BJ (cell line): ENCODE data around the gene MPP2. TPM values are rescaled to one million over a fixed set of nuclear protein-coding genes. Genes with fewer than 3 reads are reported as not detected.

Source experiments
- CTCF ChIA-PET: fragments of 350-600 bp; formaldehyde crosslinking; extraction: SDS; loops from one replicate; lab custom pipeline; 2021; ENCODE audit warnings: antibody characterized with exemption, inconsistent platforms; lab: Yijun Ruan, JAX
- POLR2A ChIA-PET: fragments of 300-600 bp; sonication (Branson Sonifier 250); formaldehyde crosslinking; extraction: SDS; loops from one replicate; lab custom pipeline; 2021; ENCODE audit warnings: antibody characterized with exemption; lab: Charles Lee
- DNase-seq: peaks from one replicate; pipeline ENCODE4 v3.0.0-alpha.2; 2011; ENCODE audit warnings: low read depth
- H3K27me3 ChIP-seq: 2 replicates; pipeline ENCODE4 v1.6.0; 2011; ENCODE audit warnings: low read length; ENCODE audit not compliant: control insufficient read depth, insufficient read depth
- H3K36me3 ChIP-seq: 2 replicates; pipeline ENCODE4 v1.5.1; 2011; ENCODE audit warnings: low read length; ENCODE audit not compliant: control insufficient read depth, insufficient read depth
- H3K4me3 ChIP-seq: 2 replicates; pipeline ENCODE4 v1.5.1; 2011; ENCODE audit warnings: low read depth, mild to moderate bottlenecking, control low read depth, low read length
- CTCF ChIP-seq: IDR thresholded peaks from 2 replicates; pipeline ENCODE4 v1.5.1; 2011; ENCODE audit warnings: low read depth, mild to moderate bottlenecking, control low read depth, inconsistent platforms, low read length, moderate library complexity; ENCODE audit not compliant: insufficient read depth
- polyA plus RNA-seq: library from polyadenylated mRNA; depleted of rRNA; stranded (reverse); fragments of >200 nt; gene quantifications from 2 replicates; pipeline ENCODE4 v1.2.3, GENCODE V29; 2011

The MPP2 gene
- polyA plus RNA-seq, 1 experiment: 5.3 TPM

DNA sequence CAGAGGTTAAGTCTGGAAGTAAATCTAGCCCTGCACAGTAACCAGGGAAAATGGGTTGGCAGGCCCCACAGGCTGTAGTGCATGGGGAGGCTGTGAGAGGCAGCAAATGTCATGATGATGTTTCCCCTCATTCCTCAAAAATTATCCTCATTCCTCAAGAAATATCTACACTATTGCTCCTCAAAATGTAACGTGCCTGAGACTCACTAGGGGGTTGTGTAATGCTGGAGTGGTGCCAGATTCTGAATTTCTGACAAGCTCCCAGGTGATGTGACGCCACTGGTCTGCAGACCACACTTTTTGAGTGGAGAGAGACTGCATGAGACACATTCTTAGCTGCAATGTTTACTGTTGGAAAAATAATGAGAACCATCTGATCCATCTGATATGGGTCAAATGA lies 73.2 kb downstream of the MPP2 start:
- no peak for DNase-seq
- H3K36me3 ChIP-seq: peaks cover 12% of the 10 kb centered on the region
- CTCF ChIA-PET: interaction anchor here (1.9 kb wide), 1 partner anchor 12 kb away, joined by 15 read pairs; the partner anchor contains the start of gene CD300LG
- no peak for TF ChIP-seq CTCF
- no peak overlapping the region for H3K4me3 ChIP-seq
- POLR2A ChIA-PET: no interaction called here
- H3K27me3 ChIP-seq: no peaks in the 10 kb centered on the region

GRCh38 chr17:43832976-43833829 lies 74.1 kb downstream of the MPP2 start, which contains the start of gene MPP3:
Gene MPP3, minus strand, starts transcription at chr17:43833146. Its CDS starts 1,240 bp downstream, at chr17:43831906.
- H3K4me3 ChIP-seq: peak within 1 kb of the TSS; percentile 64
- ChIA-PET POLR2A (no interaction called here), CTCF (interaction anchor here (1.9 kb wide), 1 partner anchor 13 kb away, joined by 15 read pairs; the partner anchor contains the start of gene CD300LG)
- H3K27me3 ChIP-seq: no peaks in the 10 kb centered on the region
- peaks cover 15% of the 10 kb centered on the region for H3K36me3 ChIP-seq
- no peak for TF ChIP-seq CTCF
- no peak for DNase-seq

- POLR2A ChIA-PET: no interaction called here
- DNase-seq: no peak
- peak overlapping the region; percentile 64 for H3K4me3 ChIP-seq
- CTCF ChIA-PET: no interaction called here
- H3K27me3 ChIP-seq: no peaks in the 10 kb centered on the region
- H3K36me3 ChIP-seq: peaks cover 16% of the 10 kb centered on the region
- TF ChIP-seq CTCF: no peak
Measured at GRCh38 chr17:43832168-43832975, 75.0 kb downstream of the MPP2 start.

- Histone ChIP-seq H3K4me3 (no peak overlapping the region), H3K36me3 (peaks cover 16% of the 10 kb centered on the region), H3K27me3 (no peaks in the 10 kb centered on the region)
- DNase-seq: no peak
- TF ChIP-seq CTCF: no peak
- POLR2A ChIA-PET: no interaction called here
- CTCF ChIA-PET: no interaction called here
Measured at GRCh38 chr17:43831633-43832032, 75.7 kb downstream of the MPP2 start.
